C4-2B (cell line): ENCODE measurements around the gene ZNF483.

Experiments
- ZFX ChIP-seq: fragments of 450-650 bp; IDR thresholded peaks from 2 replicates; pipeline ENCODE4 v1.6.1; 2017
- TF ChIP-seq, protein P1 (sequence below): fragments of 450-650 bp; conservative IDR thresholded peaks from 2 replicates; pipeline ENCODE4 v1.5.1; 2017; ENCODE audit warnings: mild to moderate bottlenecking

GRCh38 chr9:111548623-111549022 lies 23.6 kb downstream of the ZNF483 start:
- TF ChIP-seq, protein P1, sequence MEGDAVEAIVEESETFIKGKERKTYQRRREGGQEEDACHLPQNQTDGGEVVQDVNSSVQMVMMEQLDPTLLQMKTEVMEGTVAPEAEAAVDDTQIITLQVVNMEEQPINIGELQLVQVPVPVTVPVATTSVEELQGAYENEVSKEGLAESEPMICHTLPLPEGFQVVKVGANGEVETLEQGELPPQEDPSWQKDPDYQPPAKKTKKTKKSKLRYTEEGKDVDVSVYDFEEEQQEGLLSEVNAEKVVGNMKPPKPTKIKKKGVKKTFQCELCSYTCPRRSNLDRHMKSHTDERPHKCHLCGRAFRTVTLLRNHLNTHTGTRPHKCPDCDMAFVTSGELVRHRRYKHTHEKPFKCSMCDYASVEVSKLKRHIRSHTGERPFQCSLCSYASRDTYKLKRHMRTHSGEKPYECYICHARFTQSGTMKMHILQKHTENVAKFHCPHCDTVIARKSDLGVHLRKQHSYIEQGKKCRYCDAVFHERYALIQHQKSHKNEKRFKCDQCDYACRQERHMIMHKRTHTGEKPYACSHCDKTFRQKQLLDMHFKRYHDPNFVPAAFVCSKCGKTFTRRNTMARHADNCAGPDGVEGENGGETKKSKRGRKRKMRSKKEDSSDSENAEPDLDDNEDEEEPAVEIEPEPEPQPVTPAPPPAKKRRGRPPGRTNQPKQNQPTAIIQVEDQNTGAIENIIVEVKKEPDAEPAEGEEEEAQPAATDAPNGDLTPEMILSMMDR: no peak
- no peak for TF ChIP-seq ZFX
